GM18498 (cell line): ENCODE results near the gene ESR1.
A peak's percentile ranks its signal among the peaks of the same experiment; 100 is the strongest.

Experiments
- ATAC-seq: cut with Tn5 transposase; IDR thresholded peaks from one replicate; pipeline ENCODE4 v1.9.1; 2021; ENCODE audit warnings: mild to moderate bottlenecking, moderate library complexity; ENCODE audit not compliant: unreplicated experiment

The ESR1 gene

GRCh38 chr6:152166897-152167296, 359.4 kb downstream of the ESR1 start:
- no peak for ATAC-seq

GRCh38 chr6:152167641-152168603, 360.4 kb downstream of the ESR1 start:
- no peak for ATAC-seq

GRCh38 chr6:152170313-152170701, 362.8 kb downstream of the ESR1 start:
- no peak for ATAC-seq

- peak; percentile 96 for ATAC-seq
Measured at GRCh38 chr6:152170702-152171667, 363.5 kb downstream of the ESR1 start.

GRCh38 chr6:152173321-152173720, 365.8 kb downstream of the ESR1 start:
- ATAC-seq: no peak

GRCh38 chr6:152173957-152174356, 366.5 kb downstream of the ESR1 start:
- ATAC-seq: no peak

- no peak for ATAC-seq
Measured at GRCh38 chr6:152176268-152176667, 368.8 kb downstream of the ESR1 start.
